ENCODE data around the gene TMEM191C. TPM values are rescaled to one million over a fixed set of nuclear protein-coding genes. Genes with fewer than 3 reads are reported as not detected.
A peak's percentile ranks its signal among the peaks of the same experiment; 100 is the strongest.
"Not testable (repeated sequence)": the region's sequence is repeated elsewhere in the genome, so short reads cannot be mapped to it uniquely, and the experiment has no call there.

Gene TMEM191C
- 0.79 TPM for polyA plus RNA-seq (2013, experiment 1 of 2)
- polyA plus RNA-seq (2013, experiment 2 of 2): 0.95 TPM

DNA sequence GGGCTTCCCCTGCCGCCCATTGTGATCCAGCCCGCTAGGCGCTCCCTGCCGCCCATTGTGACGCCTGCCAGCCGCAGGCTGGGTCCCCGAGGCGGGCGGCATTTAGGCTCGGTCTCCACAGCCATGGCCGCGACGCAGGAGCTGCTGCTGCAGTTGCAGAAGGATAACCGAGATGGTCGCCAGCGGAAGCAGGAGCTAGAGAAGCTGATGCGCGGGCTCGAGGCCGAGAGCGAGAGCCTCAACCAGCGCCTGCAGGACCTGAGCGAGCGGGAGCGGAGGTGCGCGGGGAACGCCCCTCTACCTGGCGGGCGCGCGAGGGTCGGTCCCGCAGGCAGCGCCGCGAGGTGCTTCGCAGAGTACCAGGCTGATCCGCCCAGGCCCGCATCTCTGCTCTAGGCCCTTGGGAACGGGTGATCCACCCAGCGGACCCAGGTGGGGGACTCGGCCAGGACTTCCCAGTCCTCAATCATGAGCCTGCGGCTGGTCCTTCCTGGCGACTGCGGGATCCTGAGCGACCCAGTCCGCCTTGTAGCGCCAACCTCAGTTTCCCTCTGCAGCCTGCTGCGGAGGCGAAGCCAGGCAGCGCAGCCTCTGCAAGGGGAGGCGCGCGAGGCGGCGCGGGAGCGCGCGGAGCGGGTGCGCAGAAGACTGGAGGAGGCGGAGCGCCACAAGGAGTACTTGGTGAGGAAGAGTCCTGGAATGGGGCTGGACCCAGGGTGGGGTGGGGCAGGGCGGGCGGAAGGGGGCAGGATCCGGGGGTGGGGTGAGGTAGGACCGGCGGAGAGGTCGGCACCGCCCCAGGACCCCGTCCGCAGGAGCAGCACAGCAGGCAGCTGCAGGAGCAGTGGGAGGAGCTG lies at the start of gene TMEM191C:
Gene TMEM191C, plus strand, starts transcription at position 51 of the 857 bp plus-strand sequence. Its CDS starts 73 bp downstream, at position 124.
- DNase-seq: not testable (repeated sequence)
- WGBS: no CpG with 5 or more reads among the region's 74 CpGs

DNA sequence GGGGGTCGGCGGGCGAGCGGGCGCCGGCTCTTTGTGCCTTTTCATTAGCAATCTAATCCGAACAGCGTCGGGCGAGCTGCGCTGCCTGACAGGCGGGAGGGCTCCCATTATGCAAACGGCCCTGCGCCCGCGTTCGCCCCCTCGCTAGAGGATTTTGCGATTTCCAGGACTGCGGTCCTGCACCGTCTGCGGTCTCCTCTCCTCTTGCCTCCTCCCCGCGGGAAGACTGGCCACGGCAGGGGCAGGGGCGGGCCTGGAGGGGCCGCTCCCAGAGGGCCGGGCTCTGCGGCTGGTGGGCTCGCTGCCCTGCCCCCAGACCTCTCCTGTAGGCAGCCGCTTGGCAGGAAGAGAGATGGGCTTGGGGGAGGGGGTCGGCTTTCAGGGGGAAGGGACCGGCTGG lies 49.3 kb upstream of the TMEM191C start:
- not testable (repeated sequence) for H3K4ac ChIP-seq (ENCODE audit: low read depth in 1 of 2, low read length in 2 of 2); H3K27me3 ChIP-seq (ENCODE audit: control insufficient read depth in 1 of 2, insufficient read depth in 1 of 2, low read length in 2 of 2); H2AFZ ChIP-seq (ENCODE audit: low read depth, low read length); H2BK120ac ChIP-seq (ENCODE audit: low read depth, low read length); H3K18ac ChIP-seq (ENCODE audit: low read depth in 1 of 2, low read length in 2 of 2); H3K14ac ChIP-seq (ENCODE audit: low read length in 2 of 2); H4K8ac ChIP-seq (ENCODE audit: low read length); DNase-seq; H2BK15ac ChIP-seq (ENCODE audit: low read depth, poor library complexity, severe bottlenecking); H3K23ac ChIP-seq (ENCODE audit: low read length in 2 of 2); H3K4me1 ChIP-seq (ENCODE audit: control insufficient read depth, insufficient read depth, low read depth, low read length); H4K91ac ChIP-seq (ENCODE audit: low read length); H2BK12ac ChIP-seq (ENCODE audit: low read length in 2 of 2); H3K79me1 ChIP-seq (replicated peaks; ENCODE audit: low read length, poor library complexity, severe bottlenecking); H3K9ac ChIP-seq (ENCODE audit: low read length); H2AK5ac ChIP-seq (ENCODE audit: low read length, severe bottlenecking); H3K27ac ChIP-seq (ENCODE audit: low read length, poor library complexity, severe bottlenecking); H3K36me3 ChIP-seq (ENCODE audit: control insufficient read depth in 1 of 2, insufficient read depth in 2 of 2, low read depth in 1 of 2, low read length in 2 of 2); H2BK5ac ChIP-seq (ENCODE audit: low read depth, low read length, poor library complexity, severe bottlenecking); H3K9me3 ChIP-seq (ENCODE audit: control insufficient read depth, low read length)
- WGBS: no CpG with 5 or more reads among the region's 33 CpGs
- Histone ChIP-seq H3K4me2 (ENCODE audit: low read length, poor library complexity, severe bottlenecking) (peak overlapping the region; percentile 28), H3K4me3 (ENCODE audit: insufficient read depth in 1 of 2, low read depth in 1 of 2, low read length in 2 of 2) (peak overlapping the region in 1 of 2 experiments; percentile 60)

More for the DNA sequence above, at the start of gene TMEM191C:
- H3K23ac ChIP-seq (ENCODE audit: low read length in 2 of 2); H2AK5ac ChIP-seq (ENCODE audit: low read length, severe bottlenecking); H3K4me1 ChIP-seq (ENCODE audit: control insufficient read depth, insufficient read depth, low read depth, low read length); H2BK12ac ChIP-seq (ENCODE audit: low read length in 2 of 2); H3K27ac ChIP-seq (ENCODE audit: low read length, poor library complexity, severe bottlenecking); H3K36me3 ChIP-seq (ENCODE audit: control insufficient read depth in 1 of 2, insufficient read depth in 2 of 2, low read depth in 1 of 2, low read length in 2 of 2); H2BK15ac ChIP-seq (ENCODE audit: low read depth, poor library complexity, severe bottlenecking); H4K8ac ChIP-seq (ENCODE audit: low read length); H2BK120ac ChIP-seq (ENCODE audit: low read depth, low read length); H3K4ac ChIP-seq (ENCODE audit: low read depth in 1 of 2, low read length in 2 of 2); H2BK5ac ChIP-seq (ENCODE audit: low read depth, low read length, poor library complexity, severe bottlenecking); H3K27me3 ChIP-seq (ENCODE audit: control insufficient read depth in 1 of 2, insufficient read depth in 1 of 2, low read length in 2 of 2); H2AFZ ChIP-seq (ENCODE audit: low read depth, low read length); H3K9me3 ChIP-seq (ENCODE audit: control insufficient read depth, low read length); H4K91ac ChIP-seq (ENCODE audit: low read length); H3K18ac ChIP-seq (ENCODE audit: low read depth in 1 of 2, low read length in 2 of 2); H3K79me1 ChIP-seq (replicated peaks; ENCODE audit: low read length, poor library complexity, severe bottlenecking); H3K9ac ChIP-seq (ENCODE audit: low read length); H3K14ac ChIP-seq (ENCODE audit: low read length in 2 of 2): not testable (repeated sequence)
- Histone ChIP-seq H3K4me2 (ENCODE audit: low read length, poor library complexity, severe bottlenecking) (peak within 1 kb of the TSS; percentile 17), H3K4me3 (ENCODE audit: insufficient read depth in 1 of 2, low read depth in 1 of 2, low read length in 2 of 2) (peak within 1 kb of the TSS in 1 of 2 experiments; percentile 61)

DNA sequence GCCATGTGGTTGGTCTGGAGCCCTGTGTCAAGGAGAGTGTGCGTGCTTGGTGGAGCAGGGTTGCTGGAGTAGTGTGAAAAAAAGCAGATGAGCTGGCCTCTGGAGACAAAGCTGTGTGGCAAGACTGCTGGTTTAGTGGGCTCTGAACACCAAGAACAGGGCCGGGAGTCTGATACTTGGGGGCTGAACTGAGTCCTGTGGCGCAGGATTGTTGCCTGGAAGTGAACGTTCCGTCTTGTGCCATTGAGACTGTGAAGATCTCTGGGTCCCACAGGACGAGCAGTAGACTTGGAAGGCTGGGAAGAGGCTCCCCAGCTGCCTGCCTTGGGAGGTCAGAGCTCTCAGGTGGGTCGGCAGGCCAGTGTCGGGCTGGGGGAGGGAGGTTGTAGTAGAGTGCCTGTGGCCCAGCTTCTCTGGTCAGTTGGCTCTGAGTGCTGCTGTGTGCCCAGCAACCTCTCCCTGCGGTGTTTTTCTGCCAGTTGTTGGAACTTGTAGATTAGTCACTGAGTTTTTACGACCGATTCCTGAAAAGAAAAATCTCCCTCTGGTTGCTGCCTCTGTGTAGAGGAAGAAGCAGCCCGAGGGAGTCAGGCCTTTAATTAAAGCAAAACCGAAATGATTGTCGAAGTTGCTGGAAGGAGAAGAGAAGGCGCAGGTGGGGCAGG lies 48.1 kb upstream of the TMEM191C start:
- not testable (repeated sequence) for H3K18ac ChIP-seq (ENCODE audit: low read depth in 1 of 2, low read length in 2 of 2); H2AFZ ChIP-seq (ENCODE audit: low read depth, low read length); H2BK12ac ChIP-seq (ENCODE audit: low read length in 2 of 2); H3K9ac ChIP-seq (ENCODE audit: low read length); H4K91ac ChIP-seq (ENCODE audit: low read length); H3K4ac ChIP-seq (ENCODE audit: low read depth in 1 of 2, low read length in 2 of 2); H3K4me3 ChIP-seq (ENCODE audit: insufficient read depth in 1 of 2, low read depth in 1 of 2, low read length in 2 of 2); H2BK5ac ChIP-seq (ENCODE audit: low read depth, low read length, poor library complexity, severe bottlenecking); H3K4me1 ChIP-seq (ENCODE audit: control insufficient read depth, insufficient read depth, low read depth, low read length); H2BK15ac ChIP-seq (ENCODE audit: low read depth, poor library complexity, severe bottlenecking); H2BK120ac ChIP-seq (ENCODE audit: low read depth, low read length); H3K27me3 ChIP-seq (ENCODE audit: control insufficient read depth in 1 of 2, insufficient read depth in 1 of 2, low read length in 2 of 2); H3K79me1 ChIP-seq (replicated peaks; ENCODE audit: low read length, poor library complexity, severe bottlenecking); H3K36me3 ChIP-seq (ENCODE audit: control insufficient read depth in 1 of 2, insufficient read depth in 2 of 2, low read depth in 1 of 2, low read length in 2 of 2); DNase-seq; H3K14ac ChIP-seq (ENCODE audit: low read length in 2 of 2); H4K8ac ChIP-seq (ENCODE audit: low read length); H3K23ac ChIP-seq (ENCODE audit: low read length in 2 of 2); H2AK5ac ChIP-seq (ENCODE audit: low read length, severe bottlenecking); H3K9me3 ChIP-seq (ENCODE audit: control insufficient read depth, low read length)
- H3K4me2 ChIP-seq (ENCODE audit: low read length, poor library complexity, severe bottlenecking): peak overlapping the region; percentile 52
- peak overlapping the region; percentile 59 for H3K27ac ChIP-seq (ENCODE audit: low read length, poor library complexity, severe bottlenecking)
- WGBS: no CpG with 5 or more reads among the region's 15 CpGs

DNA sequence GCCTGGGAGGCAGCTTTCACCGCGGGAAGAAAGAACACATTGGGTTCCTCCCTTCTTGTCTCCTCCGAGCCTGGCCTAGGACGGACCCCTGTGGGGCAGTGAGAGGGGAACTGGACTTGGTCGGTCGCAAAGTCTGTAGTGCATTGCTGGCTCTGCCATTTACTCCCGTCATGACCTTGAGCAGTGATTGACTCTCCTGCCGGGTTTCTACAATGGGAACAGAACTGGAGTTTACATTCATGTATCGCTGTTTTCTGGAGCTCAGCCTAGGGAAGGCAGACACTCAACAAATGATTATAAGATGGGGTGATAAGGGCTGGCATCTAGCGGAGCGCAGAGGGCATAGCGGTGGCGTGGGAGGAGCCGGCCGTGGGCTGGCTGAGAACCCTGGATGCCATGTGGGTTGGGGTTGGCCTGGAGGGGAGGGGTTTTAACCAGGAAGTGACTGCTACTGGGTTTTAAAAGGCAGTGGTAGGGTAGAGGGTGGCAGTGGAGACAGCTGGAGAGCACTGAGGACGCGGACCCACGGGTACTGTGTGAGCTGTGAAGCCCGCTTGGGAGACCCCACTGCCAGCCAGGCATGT lies 46.9 kb upstream of the TMEM191C start:
- not testable (repeated sequence) for H3K4me2 ChIP-seq (ENCODE audit: low read length, poor library complexity, severe bottlenecking); H2BK15ac ChIP-seq (ENCODE audit: low read depth, poor library complexity, severe bottlenecking); H3K4me1 ChIP-seq (ENCODE audit: control insufficient read depth, insufficient read depth, low read depth, low read length); DNase-seq; H3K27me3 ChIP-seq (ENCODE audit: control insufficient read depth in 1 of 2, insufficient read depth in 1 of 2, low read length in 2 of 2); H3K36me3 ChIP-seq (ENCODE audit: control insufficient read depth in 1 of 2, insufficient read depth in 2 of 2, low read depth in 1 of 2, low read length in 2 of 2); H4K91ac ChIP-seq (ENCODE audit: low read length); H3K14ac ChIP-seq (ENCODE audit: low read length in 2 of 2); H3K4ac ChIP-seq (ENCODE audit: low read depth in 1 of 2, low read length in 2 of 2); H3K4me3 ChIP-seq (ENCODE audit: insufficient read depth in 1 of 2, low read depth in 1 of 2, low read length in 2 of 2); H2AFZ ChIP-seq (ENCODE audit: low read depth, low read length); H4K8ac ChIP-seq (ENCODE audit: low read length); H3K23ac ChIP-seq (ENCODE audit: low read length in 2 of 2); H2BK120ac ChIP-seq (ENCODE audit: low read depth, low read length); H3K27ac ChIP-seq (ENCODE audit: low read length, poor library complexity, severe bottlenecking); H2BK12ac ChIP-seq (ENCODE audit: low read length in 2 of 2); H3K9me3 ChIP-seq (ENCODE audit: control insufficient read depth, low read length); H3K79me1 ChIP-seq (replicated peaks; ENCODE audit: low read length, poor library complexity, severe bottlenecking); H2BK5ac ChIP-seq (ENCODE audit: low read depth, low read length, poor library complexity, severe bottlenecking); H2AK5ac ChIP-seq (ENCODE audit: low read length, severe bottlenecking); H3K9ac ChIP-seq (ENCODE audit: low read length); H3K18ac ChIP-seq (ENCODE audit: low read depth in 1 of 2, low read length in 2 of 2)
- no CpG with 5 or more reads among the region's 19 CpGs for WGBS

Data from mesenchymal stem cell (in vitro differentiated cells and primary cell).